Upper lobe of left lung (tissue), 6 donors: ENCODE results near the gene TUSC2. TPM values are rescaled to one million over a fixed set of nuclear protein-coding genes. Genes with fewer than 3 reads are reported as not detected.

Source experiments
- ATAC-seq, 2 donors: fragments of 200-7000 bp; cut with Tn5 transposase; one replicate each; pipeline ENCODE4 v1.9.1; 2022; ENCODE audit warnings: mild to moderate bottlenecking in 2 of 2, moderate library complexity in 2 of 2; ENCODE audit not compliant: low FRiP score in 2 of 2
- DNase-seq, 2 donors: peaks; one replicate each; pipeline ENCODE4 v3.0.0-alpha.2; 2019 to 2020
- H3K27ac ChIP-seq, 4 donors: fragments of 200-600 bp; sonication (generic); one replicate each; pipeline ENCODE4 v1.5.1; 2016 to 2019
- H3K27me3 ChIP-seq, 4 donors: fragments of 200-600 bp; sonication (generic); one replicate each; pipeline ENCODE4 v1.5.1; 2017 to 2019
- H3K36me3 ChIP-seq, 4 donors: fragments of 200-600 bp; sonication (generic); one replicate each; pipeline ENCODE4 v1.5.1; 2016 to 2019
- H3K4me1 ChIP-seq, 4 donors: fragments of 200-600 bp; sonication (generic); one replicate each; pipeline ENCODE4 v1.5.1; 2018 to 2019
- H3K4me3 ChIP-seq, 4 donors: fragments of 200-600 bp; sonication (generic); one replicate each; pipeline ENCODE4 v1.5.1; 2017 to 2019; ENCODE audit warnings: mild to moderate bottlenecking in 2 of 4, moderate library complexity in 1 of 4
- H3K9me3 ChIP-seq, 4 donors: fragments of 200-600 bp; sonication (generic); one replicate each; pipeline ENCODE4 v1.5.1; 2018 to 2019
- CTCF ChIP-seq, 6 experiments: fragments of 450-650 bp in 4 of 6; fragments of 200-600 bp in 2 of 6; sonication (generic) in 2 of 6; IDR thresholded peaks; one replicate each; pipeline ENCODE4 v1.5.1; 2016 to 2019; ENCODE audit warnings: antibody characterized with exemption in 6 of 6
- EP300 ChIP-seq, 4 donors: sonication (generic); formaldehyde crosslinking; IDR thresholded peaks; one replicate each; pipeline ENCODE4 v1.5.1; 2017; ENCODE audit warnings: antibody characterized with exemption in 4 of 4, control low read depth in 2 of 4
- POLR2A ChIP-seq, 4 donors: fragments of 450-650 bp; IDR thresholded peaks; one replicate each; pipeline ENCODE4 v1.5.1; 2016 to 2017; ENCODE audit warnings: antibody characterized with exemption in 4 of 4, mild to moderate bottlenecking in 2 of 4
- POLR2AphosphoS5 ChIP-seq, 2 donors: sonication (generic); formaldehyde crosslinking; IDR thresholded peaks; one replicate each; pipeline ENCODE4 v1.5.1; 2017; ENCODE audit warnings: antibody characterized with exemption in 2 of 2
- WGBS, 2 donors: methylation state at CpG; one replicate each; pipeline ENCODE4 v1.1.5; 2017 to 2018; 5-methylcytosine and 5-hydroxymethylcytosine counted together
- total RNA-seq, 6 donors: library from RNA; depleted of rRNA in 4 of 6; stranded (reverse); fragments of >200 nt in 4 of 6; gene quantifications; one replicate each; pipeline versions ENCODE4 v1.1.0 to v1.2.1, GENCODE V29; 2016 to 2021
- donor health status: DM: no; HTN: no; CAD: no; lungs with moderate emphysema.
- donor health status: DM: no; HTN: yes; CAD: no; lungs with severe emphysema.

Gene TUSC2
- total RNA-seq, 6 donors from 2014 or later: 16.8 to 36.1 (median 25.0) TPM

DNA sequence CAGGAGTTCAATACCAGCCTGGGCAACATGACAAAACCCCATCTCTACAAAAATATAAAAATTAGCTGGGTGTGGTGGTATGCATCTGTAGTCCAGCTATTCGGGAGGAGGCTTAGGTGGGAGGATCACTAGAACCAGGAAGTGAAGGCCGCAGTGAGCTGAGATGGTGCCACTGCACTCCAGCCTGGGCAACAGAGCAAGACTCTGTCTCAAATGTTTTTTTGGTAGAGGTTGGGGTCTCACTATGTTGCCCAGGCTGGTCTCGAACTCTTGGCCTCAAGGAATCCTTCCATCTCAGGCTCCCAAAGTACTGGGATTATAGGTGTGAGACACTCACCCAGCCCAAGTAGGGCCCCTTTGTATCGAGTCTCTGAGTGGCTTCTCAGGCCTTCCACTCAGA, 33.9 kb downstream of the TUSC2 start:
- ATAC-seq (no peak), DNase-seq (no peak)
- Histone ChIP-seq H3K9me3 (no peaks in the 10 kb centered on the region), H3K4me1 (peaks cover 29 to 37% (median 32%) of the 10 kb centered on the region in 4 donors), H3K4me3 (no peak overlapping the region), H3K36me3 (peaks cover 10 to 18% (median 13%) of the 10 kb centered on the region in 4 donors), H3K27me3 (no peaks in the 10 kb centered on the region), H3K27ac (no peak overlapping the region)
- 79 to 83% methylated on average over 4 of the region's 4 CpGs for WGBS, 2 donors
- TF ChIP-seq POLR2AphosphoS5 (IDR thresholded peaks at IDR 0.05): no peak
- TF ChIP-seq CTCF (IDR thresholded peaks at IDR 0.05): no peak
- TF ChIP-seq EP300 (IDR thresholded peaks at IDR 0.05): no peak
- no peak for TF ChIP-seq POLR2A (IDR thresholded peaks at IDR 0.05)

- WGBS, 2 donors: 76 to 82% methylated on average over 9 to 12 of the region's 12 CpGs
- H3K4me1 ChIP-seq: peaks cover 21 to 30% (median 26%) of the 10 kb centered on the region in 4 donors
- no peaks in the 10 kb centered on the region for H3K9me3 ChIP-seq
- peak overlapping the region in 1 of 4 donors; percentile 91 for H3K4me3 ChIP-seq
- TF ChIP-seq POLR2AphosphoS5 (IDR thresholded peaks at IDR 0.05): no peak
- TF ChIP-seq EP300 (IDR thresholded peaks at IDR 0.05): no peak
- no peak for TF ChIP-seq POLR2A (IDR thresholded peaks at IDR 0.05)
- no peak for TF ChIP-seq CTCF (IDR thresholded peaks at IDR 0.05)
- DNase-seq: peak in 1 of 2 donors; percentile 87
- peak overlapping the region; percentile 84 to 94 (median 92) for H3K27ac ChIP-seq
- no peak for ATAC-seq
- H3K36me3 ChIP-seq: peaks cover 11 to 26% (median 22%) of the 10 kb centered on the region in 4 donors
- no peaks in the 10 kb centered on the region for H3K27me3 ChIP-seq
Observed at GRCh38 chr3:50293079-50293801, 34.8 kb downstream of the TUSC2 start.

DNA sequence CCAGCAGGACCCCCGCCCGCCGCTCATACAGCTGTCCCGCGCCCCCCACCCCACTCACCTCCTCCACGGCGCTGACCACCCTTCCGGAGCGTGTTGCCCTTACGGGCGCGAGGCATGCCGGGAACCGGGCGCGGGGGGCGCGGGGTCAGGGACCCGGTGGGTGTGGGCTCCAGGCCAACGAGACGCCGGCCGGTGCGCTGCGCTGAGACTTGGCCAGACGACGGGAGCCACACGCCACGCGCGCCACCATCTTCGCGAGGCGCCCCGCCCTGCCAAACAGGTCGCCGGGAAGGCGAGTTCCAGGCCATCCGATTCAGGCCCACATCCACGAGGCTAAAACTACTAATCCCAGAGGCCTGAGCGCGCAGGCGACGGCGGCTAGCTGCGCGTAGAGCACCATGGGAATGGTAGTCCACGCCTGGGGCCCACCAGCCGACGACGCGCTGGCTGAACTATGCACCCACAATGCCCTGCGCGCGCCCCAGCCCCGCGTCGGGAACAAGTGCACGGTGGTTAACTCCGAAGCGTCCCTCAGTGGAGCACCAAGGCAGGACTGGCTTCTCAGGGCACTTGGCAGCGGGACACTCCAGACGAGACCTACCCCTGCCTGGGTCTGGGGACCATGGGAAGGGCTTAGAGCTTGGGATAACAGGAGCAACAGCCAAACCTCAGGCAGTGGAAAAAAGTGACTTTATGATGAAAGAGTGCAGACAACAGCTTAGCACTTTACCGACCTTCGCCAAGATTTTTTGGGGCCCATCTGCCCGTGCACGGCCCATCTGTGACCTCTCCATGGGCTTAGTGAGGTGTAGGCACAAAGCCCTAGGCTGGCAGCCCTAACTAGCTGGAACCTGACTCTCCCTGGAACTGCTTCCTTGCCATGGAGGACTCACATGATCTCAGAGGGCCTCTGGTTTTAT, 35.6 kb downstream of the TUSC2 start, which contains the start of gene IFRD2:
TSS of gene IFRD2 (minus strand) at position 271 of the 920 bp plus-strand sequence. CDS start at position 116, 155 bp downstream.
- TF ChIP-seq POLR2AphosphoS5 (IDR thresholded peaks at IDR 0.05) (peak; percentile 89 to 93), POLR2A (IDR thresholded peaks at IDR 0.05) (peak in 2 of 4 donors; percentile 57 to 68), EP300 (IDR thresholded peaks at IDR 0.05) (no peak), CTCF (IDR thresholded peaks at IDR 0.05) (peak in 1 of 6 experiments; percentile 48)
- H3K4me3 ChIP-seq: peak within 1 kb of the TSS; percentile 69 to 94 (median 88)
- no peaks in the 10 kb centered on the region for H3K27me3 ChIP-seq
- DNase-seq (peak; percentile 99), ATAC-seq (peak; percentile 98)
- WGBS, 2 donors: 0 to 1% methylated on average over 16 to 39 of the region's 67 CpGs
- peaks cover 18 to 35% (median 28%) of the 10 kb centered on the region in 4 donors for H3K36me3 ChIP-seq
- no peaks in the 10 kb centered on the region for H3K9me3 ChIP-seq
- peaks cover 16 to 24% (median 21%) of the 10 kb centered on the region in 4 donors for H3K4me1 ChIP-seq
- H3K27ac ChIP-seq: peak within 1 kb of the TSS; percentile 84 to 94 (median 92)

- no peak overlapping the region for H3K27ac ChIP-seq
- ATAC-seq (no peak), DNase-seq (peak in 1 of 2 donors; percentile 68)
- WGBS, 2 donors: 79 to 96% methylated on average over 8 to 16 of the region's 16 CpGs
- peaks cover 18 to 44% (median 39%) of the 10 kb centered on the region in 4 donors for H3K36me3 ChIP-seq
- peaks cover 16 to 24% (median 21%) of the 10 kb centered on the region in 4 donors for H3K4me1 ChIP-seq
- TF ChIP-seq POLR2AphosphoS5 (IDR thresholded peaks at IDR 0.05) (no peak), EP300 (IDR thresholded peaks at IDR 0.05) (no peak)
- no peak overlapping the region for H3K4me3 ChIP-seq
- H3K9me3 ChIP-seq: no peaks in the 10 kb centered on the region
- no peaks in the 10 kb centered on the region for H3K27me3 ChIP-seq
Observed at GRCh38 chr3:50290161-50290641, 37.8 kb downstream of the TUSC2 start.
